CD4-positive, CD25-positive, alpha-beta regulatory T cell (primary cell): ENCODE data around the gene PARVG. TPM values are rescaled to one million over a fixed set of nuclear protein-coding genes. Genes with fewer than 3 reads are reported as not detected.
A peak's percentile ranks its signal among the peaks of the same experiment; 100 is the strongest.

Experiments
- ATAC-seq, 2 donors: fragments of 150-1000 bp; cut with Tn5 transposase; one replicate each; pipeline ENCODE4 v1.10.0; 2021; ENCODE audit warnings: low read depth in 2 of 2, moderate number of reproducible peaks in 2 of 2, moderate library complexity in 1 of 2
- DNase-seq, 3 donors: peaks; one replicate each; pipeline versions ENCODE4 v3.0.0 to v3.0.0-alpha.2; 2012 to 2022; ENCODE audit warnings: mixed read lengths in 1 of 3
- H3K27ac ChIP-seq: one replicate; pipeline ENCODE4 v1.7.0; 2013; ENCODE audit warnings: mild to moderate bottlenecking, low read length; ENCODE audit not compliant: insufficient read depth, poor library complexity, severe bottlenecking
- H3K27me3 ChIP-seq: one replicate; pipeline ENCODE4 v1.7.0; 2013; ENCODE audit warnings: low read length; ENCODE audit not compliant: control insufficient read depth, insufficient read depth
- H3K36me3 ChIP-seq: one replicate; pipeline ENCODE4 v1.7.0; 2013; ENCODE audit warnings: mild to moderate bottlenecking, low read length, moderate library complexity; ENCODE audit not compliant: control insufficient read depth, insufficient read depth
- H3K4me1 ChIP-seq: 2 replicates; pipeline ENCODE4 v1.7.0; 2013; ENCODE audit warnings: mild to moderate bottlenecking, low read length; ENCODE audit not compliant: insufficient read depth, control insufficient read depth, poor library complexity, severe bottlenecking
- H3K4me3 ChIP-seq: one replicate; pipeline ENCODE4 v1.7.0; 2013; ENCODE audit warnings: low read depth, mild to moderate bottlenecking, low read length, moderate library complexity
- H3K9me3 ChIP-seq, 2 experiments: 1 replicate in 1 of 2; 2 replicates in 1 of 2; pipeline ENCODE4 v1.7.0; 2013; ENCODE audit warnings: low read length in 2 of 2, mild to moderate bottlenecking in 1 of 2, moderate library complexity in 1 of 2; ENCODE audit not compliant: control insufficient read depth in 2 of 2
- H3K27ac Mint-ChIP-seq, 3 donors: one replicate each; pipeline ENCODE4 v1.8.0; 2020 to 2022; ENCODE audit warnings: mild to moderate bottlenecking in 3 of 3, mixed read lengths in 3 of 3, moderate library complexity in 2 of 3
- H3K27me3 Mint-ChIP-seq: one replicate; pipeline ENCODE4 v1.8.0; 2022; ENCODE audit warnings: mild to moderate bottlenecking, mixed read lengths
- H3K36me3 Mint-ChIP-seq: one replicate; pipeline ENCODE4 v1.8.0; 2020; ENCODE audit warnings: mixed read lengths
- H3K4me1 Mint-ChIP-seq, 4 donors: one replicate each; pipeline ENCODE4 v1.8.0; 2020 to 2022; ENCODE audit warnings: mixed read lengths in 4 of 4, mild to moderate bottlenecking in 1 of 4
- H3K4me3 Mint-ChIP-seq, 4 donors: one replicate each; pipeline ENCODE4 v1.8.0; 2020 to 2022; ENCODE audit warnings: mild to moderate bottlenecking in 4 of 4, mixed read lengths in 4 of 4, moderate library complexity in 3 of 4
- H3K9me3 Mint-ChIP-seq, 7 donors: one replicate each; pipeline ENCODE4 v1.8.0; 2020 to 2022; ENCODE audit warnings: mixed read lengths in 7 of 7, mild to moderate bottlenecking in 3 of 7, moderate library complexity in 2 of 7
- polyA plus RNA-seq, 4 donors: library from polyadenylated mRNA; unstranded; fragments of 300-500 nt; fragmentation: Illumina TruSeq; gene quantifications; one replicate each; pipeline ENCODE4 v1.2.3, GENCODE V29; 2021
- total RNA-seq: library from RNA; stranded (reverse); gene quantifications from one replicate; pipeline ENCODE4 v1.2.3, GENCODE V29; 2022

Gene PARVG
- total and polyA plus RNA-seq, 5 donors from 2014 or later: 40.3 to 132 (median 47.5) TPM

GRCh38 chr22:44193535-44193891, 12.8 kb downstream of the PARVG start:
- Histone ChIP-seq H3K4me3 (no peak overlapping the region), H3K27ac (peak overlapping the region; percentile 14), H3K9me3 (no peaks in the 10 kb centered on the region), H3K4me1 (peaks cover 11% of the 10 kb centered on the region), H3K27me3 (no peaks in the 10 kb centered on the region), H3K36me3 (peaks cover 4% of the 10 kb centered on the region)
- H3K27me3 Mint-ChIP-seq: no peaks in the 10 kb centered on the region
- no peak for ATAC-seq
- H3K9me3 Mint-ChIP-seq: no peaks in the 10 kb centered on the region
- H3K36me3 Mint-ChIP-seq: peaks cover 31% of the 10 kb centered on the region
- peak overlapping the region in 2 of 3 donors; percentile 61 to 84 for H3K27ac Mint-ChIP-seq
- peak overlapping the region in 1 of 4 donors; percentile 56 for H3K4me3 Mint-ChIP-seq
- peak in 1 of 3 donors; percentile 38 for DNase-seq
- peaks cover 7 to 38% (median 21%) of the 10 kb centered on the region in 4 donors for H3K4me1 Mint-ChIP-seq

- Histone ChIP-seq H3K4me1 (peaks cover 11% of the 10 kb centered on the region), H3K9me3 (no peaks in the 10 kb centered on the region), H3K4me3 (no peak overlapping the region), H3K27ac (no peak overlapping the region), H3K36me3 (peaks cover 11% of the 10 kb centered on the region), H3K27me3 (no peaks in the 10 kb centered on the region)
- ATAC-seq (no peak), DNase-seq (no peak)
- H3K27me3 Mint-ChIP-seq: no peaks in the 10 kb centered on the region
- peaks cover 41% of the 10 kb centered on the region for H3K36me3 Mint-ChIP-seq
- peaks cover 7 to 41% (median 23%) of the 10 kb centered on the region in 4 donors for H3K4me1 Mint-ChIP-seq
- peak overlapping the region in 1 of 4 donors; percentile 55 for H3K4me3 Mint-ChIP-seq
- no peaks in the 10 kb centered on the region for H3K9me3 Mint-ChIP-seq
- H3K27ac Mint-ChIP-seq: peak overlapping the region in 2 of 3 donors; percentile 56 to 71
Measured at GRCh38 chr22:44194569-44194968, 13.8 kb downstream of the PARVG start.

- Mint-ChIP-seq H3K4me1 (peaks cover 7 to 41% (median 24%) of the 10 kb centered on the region in 4 donors), H3K4me3 (no peak overlapping the region), H3K27me3 (no peaks in the 10 kb centered on the region), H3K9me3 (no peaks in the 10 kb centered on the region), H3K27ac (peak overlapping the region in 1 of 3 donors; percentile 71), H3K36me3 (peaks cover 43% of the 10 kb centered on the region)
- H3K36me3 ChIP-seq: peaks cover 14% of the 10 kb centered on the region
- peaks cover 11% of the 10 kb centered on the region for H3K4me1 ChIP-seq
- H3K4me3 ChIP-seq: no peak overlapping the region
- H3K27ac ChIP-seq: no peak overlapping the region
- ATAC-seq: no peak
- no peak for DNase-seq
- H3K27me3 ChIP-seq: no peaks in the 10 kb centered on the region
- no peaks in the 10 kb centered on the region for H3K9me3 ChIP-seq
Measured at GRCh38 chr22:44195189-44195871, 14.6 kb downstream of the PARVG start.

GRCh38 chr22:44196241-44196640, 15.5 kb downstream of the PARVG start:
- no peaks in the 10 kb centered on the region for H3K9me3 ChIP-seq
- no peak overlapping the region for H3K4me3 ChIP-seq
- H3K27me3 ChIP-seq: no peaks in the 10 kb centered on the region
- H3K27ac ChIP-seq: no peak overlapping the region
- no peak overlapping the region for H3K4me3 Mint-ChIP-seq
- peaks cover 7 to 38% (median 24%) of the 10 kb centered on the region in 4 donors for H3K4me1 Mint-ChIP-seq
- H3K27ac Mint-ChIP-seq: no peak overlapping the region
- H3K36me3 Mint-ChIP-seq: peaks cover 43% of the 10 kb centered on the region
- H3K27me3 Mint-ChIP-seq: no peaks in the 10 kb centered on the region
- H3K36me3 ChIP-seq: peaks cover 17% of the 10 kb centered on the region
- DNase-seq (no peak), ATAC-seq (no peak)
- no peaks in the 10 kb centered on the region for H3K9me3 Mint-ChIP-seq
- H3K4me1 ChIP-seq: peaks cover 5% of the 10 kb centered on the region

- DNase-seq: no peak
- H3K4me3 Mint-ChIP-seq: no peak overlapping the region
- Histone ChIP-seq H3K27me3 (no peaks in the 10 kb centered on the region), H3K9me3 (no peaks in the 10 kb centered on the region), H3K36me3 (peaks cover 17% of the 10 kb centered on the region), H3K27ac (no peak overlapping the region), H3K4me1 (peaks cover 5% of the 10 kb centered on the region), H3K4me3 (no peak overlapping the region)
- no peak overlapping the region for H3K27ac Mint-ChIP-seq
- no peaks in the 10 kb centered on the region for H3K9me3 Mint-ChIP-seq
- H3K27me3 Mint-ChIP-seq: no peaks in the 10 kb centered on the region
- no peak for ATAC-seq
- H3K4me1 Mint-ChIP-seq: peaks cover 7 to 34% (median 24%) of the 10 kb centered on the region in 4 donors
- H3K36me3 Mint-ChIP-seq: peaks cover 43% of the 10 kb centered on the region
Measured at GRCh38 chr22:44196731-44197131, 16.0 kb downstream of the PARVG start.

GRCh38 chr22:44197271-44197670, 16.5 kb downstream of the PARVG start:
- no peaks in the 10 kb centered on the region for H3K9me3 Mint-ChIP-seq
- peaks cover 7 to 32% (median 24%) of the 10 kb centered on the region in 4 donors for H3K4me1 Mint-ChIP-seq
- DNase-seq (no peak), ATAC-seq (no peak)
- H3K4me3 Mint-ChIP-seq: no peak overlapping the region
- Histone ChIP-seq H3K27me3 (no peaks in the 10 kb centered on the region), H3K4me3 (no peak overlapping the region), H3K9me3 (no peaks in the 10 kb centered on the region), H3K4me1 (peaks cover 5% of the 10 kb centered on the region), H3K36me3 (peaks cover 20% of the 10 kb centered on the region), H3K27ac (no peak overlapping the region)
- H3K27ac Mint-ChIP-seq: no peak overlapping the region
- no peaks in the 10 kb centered on the region for H3K27me3 Mint-ChIP-seq
- H3K36me3 Mint-ChIP-seq: peaks cover 44% of the 10 kb centered on the region

- Histone ChIP-seq H3K27me3 (no peaks in the 10 kb centered on the region), H3K4me3 (no peak overlapping the region), H3K36me3 (peaks cover 23% of the 10 kb centered on the region), H3K27ac (no peak overlapping the region), H3K9me3 (no peaks in the 10 kb centered on the region), H3K4me1 (no peaks in the 10 kb centered on the region)
- DNase-seq (no peak), ATAC-seq (no peak)
- Mint-ChIP-seq H3K9me3 (no peaks in the 10 kb centered on the region), H3K27me3 (no peaks in the 10 kb centered on the region), H3K4me1 (peaks cover 0 to 19% (median 16%) of the 10 kb centered on the region in 4 donors), H3K36me3 (peaks cover 40% of the 10 kb centered on the region), H3K4me3 (no peak overlapping the region), H3K27ac (peak overlapping the region in 1 of 3 donors; percentile 44)
Measured at GRCh38 chr22:44199164-44199563, 18.4 kb downstream of the PARVG start.

GRCh38 chr22:44199866-44200265, 19.1 kb downstream of the PARVG start:
- Mint-ChIP-seq H3K4me1 (peaks cover 0 to 12% (median 9%) of the 10 kb centered on the region in 4 donors), H3K27me3 (no peaks in the 10 kb centered on the region), H3K27ac (peak overlapping the region in 1 of 3 donors; percentile 44), H3K4me3 (no peak overlapping the region), H3K36me3 (peaks cover 33% of the 10 kb centered on the region), H3K9me3 (no peaks in the 10 kb centered on the region)
- H3K27me3 ChIP-seq: no peaks in the 10 kb centered on the region
- H3K9me3 ChIP-seq: no peaks in the 10 kb centered on the region
- H3K4me3 ChIP-seq: no peak overlapping the region
- ATAC-seq (no peak), DNase-seq (no peak)
- no peaks in the 10 kb centered on the region for H3K4me1 ChIP-seq
- H3K27ac ChIP-seq: no peak overlapping the region
- peaks cover 23% of the 10 kb centered on the region for H3K36me3 ChIP-seq
